Measurements from ENCODE around the gene ATXN2. TPM values are rescaled to one million over a fixed set of nuclear protein-coding genes. Genes with fewer than 3 reads are reported as not detected.
"Not testable (repeated sequence)": the region's sequence is repeated elsewhere in the genome, so short reads cannot be mapped to it uniquely, and the experiment has no call there.

The ATXN2 gene
- total RNA-seq, 1 donor from 2014 or later = 48.4 TPM

GRCh38 chr12:111405859-111406473, 193.1 kb downstream of the ATXN2 start, which contains the start of gene SH2B3:
TSS of gene SH2B3 (plus strand) at chr12:111405923. CDS start at chr12:111418146, 12,223 bp downstream.
- ATAC-seq (no peak), DNase-seq (ENCODE audit: missing footprints) (peak; percentile 95)
- intact Hi-C loops (cut with DNase I) = loop anchor here (5.0 kb wide), 1 partner anchor 39 kb away; the partner anchor contains the start of gene PHETA1

GRCh38 chr12:111405149-111405858, 193.8 kb downstream of the ATXN2 start:
- intact Hi-C loops (cut with DNase I) = loop anchor here (5.0 kb wide), 1 partner anchor 38 kb away; the partner anchor contains the start of gene PHETA1
- ATAC-seq = peak; percentile 89
- peak; percentile 97 for DNase-seq (ENCODE audit: missing footprints)

- intact Hi-C loops (cut with DNase I) = loop anchor here (5.0 kb wide), 1 partner anchor 37 kb away; the partner anchor contains the start of gene PHETA1
- ATAC-seq = no peak
- no peak for DNase-seq (ENCODE audit: missing footprints)
These were observed 194.6 kb downstream of the ATXN2 start for GRCh38 chr12:111404362-111405148.

- intact Hi-C loops (cut with DNase I); ATAC-seq; DNase-seq (ENCODE audit: missing footprints): not testable (repeated sequence)
These were observed 196.7 kb downstream of the ATXN2 start for GRCh38 chr12:111402490-111402824.

Other genes starting within 250 kb of the ATXN2 start
- 37.4 TPM for gene PHETA1, start 230.2 kb downstream of the ATXN2 start, total RNA-seq
- 43.7 TPM for gene SH2B3, start 193.4 kb downstream of the ATXN2 start, total RNA-seq
- gene BRAP, start 86.6 kb upstream of the ATXN2 start, total RNA-seq = 14.1 TPM
- gene ACAD10, start 86.7 kb upstream of the ATXN2 start, total RNA-seq = 27.8 TPM
- 382 TPM for gene ALDH2, start 167.6 kb upstream of the ATXN2 start, total RNA-seq
- 26.2 TPM for gene MAPKAPK5, start 242.9 kb upstream of the ATXN2 start, total RNA-seq

All from Right ventricle myocardium inferior (tissue), 1 donor.